K562 (cell line): Measurements from ENCODE around the gene TYROBP. TPM values are rescaled to one million over a fixed set of nuclear protein-coding genes. Genes with fewer than 3 reads are reported as not detected.

Experiments
- ATAC-seq: fragments of 200-7000 bp; cut with Tn5 transposase; 3 replicates; pipeline ENCODE4 v1.9.1; 2020; ENCODE audit warnings: moderate library complexity
- BruUV-seq: library from RNA; stranded (reverse); fragments of 400-500 nt; replicated peaks from 2 replicates; lab custom pipeline; 2021; lab: Mats Ljungman, UMichigan
- CTCF ChIA-PET: fragments of 300-600 bp; formaldehyde crosslinking; extraction: SDS; loops from one replicate; lab custom pipeline; 2021; ENCODE audit warnings: low intra/inter-chr PET ratio; lab: Yijun Ruan, JAX
- POLR2A ChIA-PET: fragments of 300-600, 350-650 bp; sonication (Branson Sonifier 250); formaldehyde crosslinking; extraction: SDS; loops from one replicate; lab custom pipeline; 2021; ENCODE audit warnings: antibody characterized with exemption, inconsistent platforms; lab: Yijun Ruan, JAX
- DNase-seq, 4 experiments: peaks; one replicate each; pipeline versions ENCODE4 v3.0.0 to v3.0.0-alpha.2; 2011 to 2018; ENCODE audit warnings: low spot score in 3 of 4, mixed read lengths in 3 of 4; ENCODE audit errors: extremely low read depth in 1 of 4
- FAIRE-seq: peaks from 2 replicates; lab custom pipeline; 2011; peaks lifted over from hg19 to GRCh38; lab: Jason Lieb, UNC
- H2AFZ ChIP-seq: 2 replicates; pipeline ENCODE4 v1.6.0; 2011; ENCODE audit warnings: low read depth, low read length, control low read depth, inconsistent platforms
- H3K27ac ChIP-seq: fragments of 200-600 bp; 3 replicates; pipeline ENCODE4 v1.8.0; 2011; ENCODE audit warnings: low read depth, mild to moderate bottlenecking, control low read depth, inconsistent platforms, low read length, moderate library complexity, mixed read lengths; ENCODE audit errors: extremely low read depth
- H3K27me3 ChIP-seq, 2 experiments: fragments of 300-600 bp in 1 of 2; 2 replicates in 1 of 2; 3 replicates in 1 of 2; pipeline versions ENCODE4 v1.6.0 to v1.8.0; 2011; ENCODE audit warnings: inconsistent platforms in 2 of 2, low read length in 2 of 2, mild to moderate bottlenecking in 1 of 2, mixed read lengths in 1 of 2, moderate library complexity in 1 of 2; ENCODE audit not compliant: control insufficient read depth in 2 of 2, insufficient read depth in 2 of 2
- H3K36me3 ChIP-seq: fragments of 300-600 bp; 3 replicates; pipeline ENCODE4 v1.8.0; 2011; ENCODE audit warnings: mild to moderate bottlenecking, low read length, inconsistent platforms; ENCODE audit not compliant: control insufficient read depth, insufficient read depth
- H3K4me1 ChIP-seq, 2 experiments: fragments of 200-600 bp in 1 of 2; replicated peaks in 1 of 2; 2 replicates in 1 of 2; 3 replicates in 1 of 2; pipeline versions ENCODE4 v1.5.1 to v1.8.0; 2011; ENCODE audit warnings: inconsistent platforms in 2 of 2, low read length in 2 of 2, mild to moderate bottlenecking in 1 of 2, mixed read lengths in 1 of 2, moderate library complexity in 1 of 2; ENCODE audit not compliant: control insufficient read depth in 2 of 2, insufficient read depth in 2 of 2
- H3K4me2 ChIP-seq: 2 replicates; pipeline ENCODE4 v1.6.1; 2011; ENCODE audit warnings: low read length, control low read depth, inconsistent platforms, mixed read lengths; ENCODE audit not compliant: insufficient read depth
- H3K4me3 ChIP-seq: fragments of 200-600 bp; sonication (generic), shearing (Covaris generic); 2 replicates; pipeline ENCODE4 v1.5.1; 2016; ENCODE audit warnings: control low read depth, inconsistent platforms
- H3K79me2 ChIP-seq: fragments of 200-600 bp; 3 replicates; pipeline ENCODE4 v1.8.0; 2011; ENCODE audit warnings: low read length, inconsistent platforms; ENCODE audit not compliant: control insufficient read depth, insufficient read depth
- H3K9ac ChIP-seq, 2 experiments: 2 replicates each; pipeline versions ENCODE4 v1.6.0 to v1.6.1; 2011; ENCODE audit warnings: low read depth in 2 of 2, low read length in 2 of 2, control low read depth in 1 of 2, inconsistent platforms in 1 of 2, mild to moderate bottlenecking in 1 of 2, mixed read lengths in 1 of 2; ENCODE audit not compliant: insufficient read depth in 1 of 2
- H3K9me1 ChIP-seq: one replicate; pipeline ENCODE4 v1.6.0; 2011; ENCODE audit warnings: inconsistent platforms, mild to moderate bottlenecking, low read length, moderate library complexity; ENCODE audit not compliant: control insufficient read depth, insufficient read depth
- H3K9me3 ChIP-seq: replicated peaks from 2 replicates; pipeline ENCODE4 v1.5.1; 2011; ENCODE audit warnings: low read depth, low read length, inconsistent platforms; ENCODE audit not compliant: control insufficient read depth, insufficient read depth
- H4K20me1 ChIP-seq: replicated peaks from 2 replicates; pipeline ENCODE4 v1.6.1; 2011; ENCODE audit warnings: low read length, inconsistent platforms, mixed read lengths; ENCODE audit not compliant: control insufficient read depth, insufficient read depth
- CREB3L1 ChIP-seq: fragments of 450-650 bp; IDR thresholded peaks from 2 replicates; pipeline ENCODE4 v1.6.1; 2014; ENCODE audit warnings: low read depth, mild to moderate bottlenecking, moderate library complexity, borderline replicate concordance
- CSDE1 ChIP-seq, 2 experiments: fragments of 450-650 bp; IDR thresholded peaks; 2 replicates each; pipeline ENCODE4 v1.6.1; 2016; ENCODE audit warnings: mild to moderate bottlenecking in 1 of 2
- FOXP1 ChIP-seq: sonication (generic); formaldehyde crosslinking; IDR thresholded peaks from 2 replicates; pipeline ENCODE4 v1.8.0; 2022; ENCODE audit warnings: mild to moderate bottlenecking, missing genetic modification reagents
- HMGN3 ChIP-seq: IDR thresholded peaks from 2 replicates; pipeline ENCODE4 v1.6.1; 2011; ENCODE audit warnings: borderline replicate concordance, low read depth, mild to moderate bottlenecking, mixed read lengths, low read length; ENCODE audit not compliant: insufficient read length; ENCODE audit errors: extremely low read depth
- KLF1 ChIP-seq: fragments of 450-650 bp; IDR thresholded peaks from 2 replicates; pipeline ENCODE4 v1.6.1; 2016; ENCODE audit warnings: missing genetic modification characterization, missing compliant biosample characterization
- RBFOX2 ChIP-seq: fragments of 200-400 bp; formaldehyde crosslinking; IDR thresholded peaks from 2 replicates; pipeline ENCODE4 v1.6.1; 2017; ENCODE audit warnings: low read depth, mild to moderate bottlenecking, low read length, moderate library complexity
- SIN3B ChIP-seq: fragments of 450-650 bp; IDR thresholded peaks from 2 replicates; pipeline ENCODE4 v1.6.1; 2017; ENCODE audit warnings: low read depth, mild to moderate bottlenecking, moderate library complexity
- SREBF2 ChIP-seq: sonication (generic); formaldehyde crosslinking; IDR thresholded peaks from 2 replicates; pipeline ENCODE4 v1.4.0; 2020; ENCODE audit warnings: mild to moderate bottlenecking, missing genetic modification reagents
- STAG1 ChIP-seq: sonication (generic); formaldehyde crosslinking; IDR thresholded peaks from 2 replicates; pipeline ENCODE4 v1.5.0; 2020; ENCODE audit warnings: missing genetic modification reagents, borderline replicate concordance
- TBP ChIP-seq: optimal IDR thresholded peaks from 2 replicates; pipeline ENCODE3; 2011; ENCODE audit warnings: low read depth, low read length, improper control_type of control experiment
- TOE1 ChIP-seq, 2 experiments: fragments of 450-650 bp in 1 of 2; sonication (generic) in 1 of 2; formaldehyde crosslinking in 1 of 2; IDR thresholded peaks; 2 replicates each; pipeline versions ENCODE4 v1.7.1 to v1.8.0; 2016 to 2022; ENCODE audit warnings: borderline replicate concordance in 2 of 2, mild to moderate bottlenecking in 2 of 2, antibody characterized with exemption in 1 of 2, inconsistent platforms in 1 of 2, low read depth in 1 of 2, missing genetic modification reagents in 1 of 2, moderate library complexity in 1 of 2
- ZBTB26 ChIP-seq: fragments of 450-650 bp; formaldehyde crosslinking; IDR thresholded peaks from 2 replicates; pipeline ENCODE4 v1.4.0; 2022; ENCODE audit warnings: missing genetic modification characterization
- ZBTB9 ChIP-seq: fragments of 450-650 bp; formaldehyde crosslinking; IDR thresholded peaks from 2 replicates; pipeline ENCODE4 v1.4.0; 2020; ENCODE audit warnings: mild to moderate bottlenecking, moderate library complexity
- ZFX ChIP-seq: sonication (generic); formaldehyde crosslinking; IDR thresholded peaks from 2 replicates; pipeline ENCODE4 v1.8.0; 2022; ENCODE audit warnings: mild to moderate bottlenecking, missing genetic modification reagents, moderate library complexity
- ZNF436 ChIP-seq: fragments of 250-450, 450-650 bp; sonication (Bioruptor Pico); formaldehyde crosslinking; IDR thresholded peaks from 2 replicates; pipeline ENCODE4 v1.7.0; 2020; ENCODE audit warnings: mild to moderate bottlenecking
- WGBS: fragments of 100-300 bp; shearing (Covaris generic); methylation state at CpG from one replicate; pipeline ENCODE4 v1.1.6; 2016; ENCODE audit warnings: low coverage, mixed read lengths; ENCODE audit not compliant: insufficient coverage; ENCODE audit errors: missing lambda C conversion rate; 5-methylcytosine and 5-hydroxymethylcytosine counted together
- in situ Hi-C: fragments of 300-500 bp; cut with MboI; formaldehyde crosslinking; loops from 4 replicates; pipeline ENCODE4 v1.15.0; 2018; ENCODE audit warnings: inconsistent platforms, mixed read lengths
- intact Hi-C: fragments of 100-400 bp; cut with micrococcal nuclease; formaldehyde crosslinking; loops from 2 replicates; pipeline ENCODE4 v1.14.2; 2022
- polyA plus RNA-seq, 8 experiments: library from polyadenylated mRNA; depleted of rRNA in 4 of 8; stranded (reverse) in 5 of 8; unstranded in 3 of 8; fragments of >200 nt; fragmentation: Nextera tagmentation in 2 of 8; fragmentation: Illumina TruSeq in 1 of 8; extraction: Ambion mirVana in 2 of 8; extraction: Trizol in 1 of 8; gene quantifications; 2 replicates each; pipeline versions ENCODE4 v1.2.1 to v1.2.3, GENCODE V29; 2011 to 2014; ENCODE audit warnings: inconsistent platforms in 1 of 8, missing spikeins in 1 of 8
- total RNA-seq, 7 experiments: library from RNA; depleted of rRNA in 6 of 7; stranded (reverse); fragments of >200 nt in 6 of 7; fragmentation: Illumina TruSeq in 2 of 7; extraction: Trizol in 2 of 7; gene quantifications; 2 replicates each; pipeline versions ENCODE4 v1.2.1 to v1.2.3, GENCODE V29; 2011 to 2021; ENCODE audit warnings: low replicate concordance in 1 of 7

TYROBP gene
- total and polyA plus RNA-seq, 9 of the 15 experiments (the other 6 are each of a cell fraction or from before 2014, with no cell fraction given) = 0.72 to 8.2 (median 2.4) TPM

GRCh38 chr19:35931874-35932202 lies 23.7 kb upstream of the TYROBP start (continued):
- TF ChIP-seq CREB3L1 (0 out of 2 replicates have a peak, but pooled peaks have one; percentile 2), HMGN3 (no peak), ZBTB26 (CRISPR knock-in tag) (no peak), ZFX (CRISPR knock-in tag) (0 out of 2 replicates have a peak, but pooled peaks have one; percentile 9), SREBF2 (no peak)

GRCh38 chr19:35931161-35931873 lies 23.2 kb upstream of the TYROBP start:
- FAIRE-seq = peak; percentile 97
- peaks cover 7 to 16% of the 10 kb centered on the region in 2 experiments for H3K27me3 ChIP-seq
- peak overlapping the region; percentile 76 for H3K4me2 ChIP-seq
- H3K4me1 ChIP-seq = peaks cover 2 to 9% of the 10 kb centered on the region in 2 experiments; a peak in 2 of 5 replicates
- H3K9ac ChIP-seq = peak overlapping the region; percentile 22 to 60; a peak in 1 of 4 replicates
- peak; percentile 99 for ATAC-seq
- no peaks in the 10 kb centered on the region for H3K9me1 ChIP-seq
- H3K9me3 ChIP-seq = no peaks in the 10 kb centered on the region
- H4K20me1 ChIP-seq = no peaks in the 10 kb centered on the region
- no TSS peak for BruUV-seq
- no peaks in the 10 kb centered on the region for H3K36me3 ChIP-seq
- H3K79me2 ChIP-seq = no peaks in the 10 kb centered on the region
- ChIA-PET POLR2A (interaction anchor here (0.6 to 0.7 kb wide), 2 partner anchors 191 to 663 kb away, joined by 3 read pairs; no protein-coding TSS in a partner anchor), CTCF (interaction anchor here (0.6 to 2.8 kb wide), 9 partner anchors 9 to 242 kb away, joined by 3 to 42 read pairs (median 4); no protein-coding TSS in a partner anchor)
- in situ Hi-C loops (loop anchor here (5.0 kb wide), 2 partner anchors 44 to 229 kb away; partner anchors contain the start of gene ZBTB32), intact Hi-C loops (loop anchor here (1.0 to 10.0 kb wide), 5 partner anchors 49 to 374 kb away; no protein-coding TSS in a partner anchor)
- H2AFZ ChIP-seq = peak overlapping the region; percentile 88
- no peak overlapping the region for H3K27ac ChIP-seq
- peak; percentile 99 to 100 (median 99) for DNase-seq
- WGBS = under 1% methylated on average over 44 of the region's 47 CpGs
- peak overlapping the region; percentile 13 for H3K4me3 ChIP-seq
- TF ChIP-seq STAG1 (CRISPR knock-in tag) (peak; percentile 93), ZBTB9 (CRISPR knock-in tag) (peak; percentile 68; the same call in 1 of the 2 replicates), TBP (peak; percentile 43), TOE1 (IDR thresholded peaks at IDR 0.05; ENCODE audit: borderline replicate concordance) (peak; percentile 28; the same call in 1 of the 2 replicates), TOE1 (CRISPR knock-in tag; IDR thresholded peaks at IDR 0.05; ENCODE audit: borderline replicate concordance, low read depth) (no peak), ZNF436 (no peak), RBFOX2 (peak; percentile 70), FOXP1 (CRISPR knock-in tag) (no peak), CSDE1 (IDR thresholded peaks at IDR 0.05) (0 out of 4 replicates have a peak, but pooled peaks of 1 of the 2 experiments have one; percentile 15), KLF1 (tag) (peak; percentile 96), SIN3B (0 out of 2 replicates have a peak, but pooled peaks have one; percentile 18)
